H9 (cell line): ENCODE measurements around the gene CYP27A1. TPM values are rescaled to one million over a fixed set of nuclear protein-coding genes. Genes with fewer than 3 reads are reported as not detected.

Experiments
- DNase-seq: peaks from one replicate; pipeline ENCODE4 v3.0.0-alpha.2; 2017
- H2AFZ ChIP-seq: one replicate; pipeline ENCODE4 v1.6.1; 2013; ENCODE audit warnings: mild to moderate bottlenecking, low read length, control low read depth, moderate library complexity
- H2AK5ac ChIP-seq: 2 replicates; pipeline ENCODE4 v1.6.1; 2013; ENCODE audit warnings: low read length, control low read depth, mixed read lengths; ENCODE audit not compliant: insufficient read length
- H2BK120ac ChIP-seq: one replicate; pipeline ENCODE4 v1.6.1; 2013; ENCODE audit warnings: low read depth, mild to moderate bottlenecking, low read length, control low read depth, inconsistent platforms; ENCODE audit not compliant: poor library complexity, severe bottlenecking
- H2BK12ac ChIP-seq: 2 replicates; pipeline ENCODE4 v1.6.1; 2013; ENCODE audit warnings: low read length, control low read depth, mixed read lengths, low read depth; ENCODE audit not compliant: insufficient read length
- H2BK15ac ChIP-seq: 2 replicates; pipeline ENCODE4 v1.6.1; 2013; ENCODE audit warnings: low read depth, low read length, control low read depth
- H2BK20ac ChIP-seq: one replicate; pipeline ENCODE4 v1.6.1; 2013; ENCODE audit warnings: low read depth, mild to moderate bottlenecking, low read length, control low read depth, inconsistent platforms; ENCODE audit not compliant: poor library complexity, severe bottlenecking
- H2BK5ac ChIP-seq: 2 replicates; pipeline ENCODE4 v1.6.1; 2013; ENCODE audit warnings: low read length, control low read depth, mixed read lengths; ENCODE audit not compliant: insufficient read length
- H3K14ac ChIP-seq: 2 replicates; pipeline ENCODE4 v1.6.1; 2013; ENCODE audit warnings: low read length, control low read depth; ENCODE audit not compliant: insufficient read depth
- H3K18ac ChIP-seq: 2 replicates; pipeline ENCODE4 v1.6.1; 2013; ENCODE audit warnings: low read depth, mild to moderate bottlenecking, mixed read lengths, low read length, control low read depth; ENCODE audit not compliant: insufficient read length
- H3K23ac ChIP-seq: 2 replicates; pipeline ENCODE4 v1.6.1; 2013; ENCODE audit warnings: low read length, control low read depth, mixed read lengths, low read depth; ENCODE audit not compliant: insufficient read length
- H3K23me2 ChIP-seq: 2 replicates; pipeline ENCODE4 v1.6.1; 2013; ENCODE audit warnings: low read depth, mild to moderate bottlenecking, mixed read lengths, low read length, control low read depth; ENCODE audit not compliant: insufficient read length, poor library complexity, severe bottlenecking
- H3K27ac ChIP-seq: 2 replicates; pipeline ENCODE4 v1.5.1; 2013; ENCODE audit warnings: low read length, control low read depth, mixed read lengths, low read depth; ENCODE audit not compliant: insufficient read length
- H3K27me3 ChIP-seq: 2 replicates; pipeline ENCODE4 v1.6.1; 2013; ENCODE audit warnings: low read length, control low read depth, inconsistent platforms; ENCODE audit not compliant: insufficient read depth
- H3K4ac ChIP-seq: 2 replicates; pipeline ENCODE4 v1.6.1; 2013; ENCODE audit warnings: low read depth, mild to moderate bottlenecking, control low read depth, inconsistent platforms, low read length, moderate library complexity
- H3K4me1 ChIP-seq: 2 replicates; pipeline ENCODE4 v1.6.1; 2013; ENCODE audit warnings: low read length, control low read depth, inconsistent platforms; ENCODE audit not compliant: insufficient read depth
- H3K4me2 ChIP-seq: 2 replicates; pipeline ENCODE4 v1.6.1; 2013; ENCODE audit warnings: low read length, control low read depth, mixed read lengths; ENCODE audit not compliant: insufficient read length, insufficient read depth
- H3K56ac ChIP-seq: 2 replicates; pipeline ENCODE4 v1.6.1; 2013; ENCODE audit warnings: low read depth, mild to moderate bottlenecking, mixed read lengths, low read length, control low read depth; ENCODE audit not compliant: insufficient read length
- H3K79me1 ChIP-seq: 2 replicates; pipeline ENCODE4 v1.6.1; 2013; ENCODE audit warnings: low read depth, mild to moderate bottlenecking, moderate library complexity, low read length, control low read depth, inconsistent platforms; ENCODE audit not compliant: insufficient read depth, poor library complexity, severe bottlenecking
- H3K79me2 ChIP-seq: 2 replicates; pipeline ENCODE4 v1.6.1; 2013; ENCODE audit warnings: low read length, control low read depth, inconsistent platforms; ENCODE audit not compliant: insufficient read depth
- H3K9ac ChIP-seq: 2 replicates; pipeline ENCODE4 v1.6.1; 2013; ENCODE audit warnings: low read length, control low read depth, mixed read lengths; ENCODE audit not compliant: insufficient read length; ENCODE audit errors: extremely low read depth
- H3K9me3 ChIP-seq: one replicate; pipeline ENCODE4 v1.6.1; 2013; ENCODE audit warnings: low read depth, low read length, inconsistent platforms; ENCODE audit not compliant: control insufficient read depth
- H3T11ph ChIP-seq: one replicate; pipeline ENCODE4 v1.6.1; 2013; ENCODE audit warnings: mild to moderate bottlenecking, low read length, control low read depth, inconsistent platforms
- H4K20me1 ChIP-seq: one replicate; pipeline ENCODE4 v1.6.1; 2013; ENCODE audit not compliant: control insufficient read depth, insufficient read length, insufficient read depth
- H4K5ac ChIP-seq: 2 replicates; pipeline ENCODE4 v1.6.1; 2013; ENCODE audit warnings: low read depth, mild to moderate bottlenecking, mixed read lengths, low read length, control low read depth; ENCODE audit not compliant: insufficient read length
- H4K8ac ChIP-seq: replicated peaks from 2 replicates; pipeline ENCODE4 v1.6.1; 2013; ENCODE audit warnings: low read length, control low read depth, mixed read lengths, low read depth; ENCODE audit not compliant: insufficient read length
- H4K91ac ChIP-seq: 2 replicates; pipeline ENCODE4 v1.6.1; 2013; ENCODE audit warnings: low read depth, mild to moderate bottlenecking, moderate library complexity, mixed read lengths, low read length, control low read depth; ENCODE audit not compliant: insufficient read length
- H3K27ac Mint-ChIP-seq, 3 experiments: 2 replicates in 2 of 3; 3 replicates in 1 of 3; pipeline ENCODE4 v1.8.0; 2020 to 2021; ENCODE audit warnings: mixed read lengths in 3 of 3, mild to moderate bottlenecking in 1 of 3, moderate library complexity in 1 of 3
- H3K27me3 Mint-ChIP-seq: 2 replicates; pipeline ENCODE4 v1.8.0; 2021; ENCODE audit warnings: low read depth, mild to moderate bottlenecking, moderate library complexity, mixed read lengths
- H3K36me3 Mint-ChIP-seq, 3 experiments: 2 replicates in 2 of 3; 3 replicates in 1 of 3; pipeline ENCODE4 v1.8.0; 2020 to 2021; ENCODE audit warnings: low read depth in 3 of 3, mixed read lengths in 3 of 3; ENCODE audit not compliant: insufficient read depth in 1 of 3
- H3K4me1 Mint-ChIP-seq, 2 experiments: 2 replicates each; pipeline ENCODE4 v1.8.0; 2020; ENCODE audit warnings: mixed read lengths in 2 of 2
- H3K4me3 Mint-ChIP-seq, 2 experiments: 2 replicates in 1 of 2; 3 replicates in 1 of 2; pipeline ENCODE4 v1.8.0; 2020 to 2021; ENCODE audit warnings: mild to moderate bottlenecking in 2 of 2, mixed read lengths in 2 of 2, moderate library complexity in 1 of 2
- H3K9me3 Mint-ChIP-seq, 2 experiments: 2 replicates in 1 of 2; 3 replicates in 1 of 2; pipeline ENCODE4 v1.8.0; 2020; ENCODE audit warnings: mild to moderate bottlenecking in 2 of 2, mixed read lengths in 2 of 2, moderate library complexity in 1 of 2
- CTCF ChIP-seq: fragments of 200-600 bp; sonication (generic); conservative IDR thresholded peaks from 3 replicates; pipeline ENCODE4 v1.8.0; 2021; ENCODE audit warnings: antibody characterized with exemption, mild to moderate bottlenecking
- WGBS: extraction: QIAGEN DNeasy Blood & Tissue Kit; methylation state at CpG from one replicate; pipeline ENCODE4 v1.1.7; 2013; ENCODE audit warnings: missing lambda C conversion rate, low lambda C conversion rate, mixed read lengths; ENCODE audit not compliant: insufficient read length; ENCODE audit errors: extremely low coverage; 5-methylcytosine and 5-hydroxymethylcytosine counted together
- total RNA-seq: library from RNA; stranded (reverse); gene quantifications from 2 replicates; pipeline ENCODE4 v1.2.1, GENCODE V29; 2021

CYP27A1 gene
- total RNA-seq, 1 experiment from 2014 or later: 3.1 TPM

- Histone ChIP-seq H2BK5ac (no peak overlapping the region), H3K23me2 (no peaks in the 10 kb centered on the region), H2AFZ (no peak overlapping the region), H4K91ac (no peak overlapping the region), H2AK5ac (no peak overlapping the region), H3K14ac (no peak overlapping the region), H2BK12ac (no peak overlapping the region), H3K18ac (no peak overlapping the region), H3K27me3 (no peaks in the 10 kb centered on the region), H3K56ac (no peak overlapping the region), H2BK20ac (no peak overlapping the region), H3K9me3 (no peaks in the 10 kb centered on the region), H3K23ac (no peak overlapping the region), H3K4ac (no peak overlapping the region), H3K4me2 (no peak overlapping the region), H2BK15ac (no peak overlapping the region), H3K79me1 (no peaks in the 10 kb centered on the region), H4K20me1 (no peaks in the 10 kb centered on the region), H2BK120ac (no peak overlapping the region), H3T11ph (no peak overlapping the region), H3K9ac (no peak overlapping the region), H3K79me2 (no peaks in the 10 kb centered on the region), H3K4me1 (no peaks in the 10 kb centered on the region), H4K8ac (no peak overlapping the region), H4K5ac (no peak overlapping the region), H3K27ac (no peak overlapping the region)
- DNase-seq: no peak
- Mint-ChIP-seq H3K4me1 (peaks cover 8 to 13% of the 10 kb centered on the region in 2 experiments), H3K4me3 (no peak overlapping the region), H3K27ac (no peak overlapping the region; a peak in 1 of 7 replicates), H3K27me3 (peaks cover 7% of the 10 kb centered on the region), H3K9me3 (no peaks in the 10 kb centered on the region), H3K36me3 (no peaks in the 10 kb centered on the region; a peak in 1 of 7 replicates)
- TF ChIP-seq CTCF: no peak
- no CpG with 5 or more reads among the region's 7 CpGs for WGBS
Measured at GRCh38 chr2:218822622-218823021, 40.7 kb downstream of the CYP27A1 start.
